GM12878 (cell line): ENCODE results near the gene SLC35E4. TPM values are rescaled to one million over a fixed set of nuclear protein-coding genes. Genes with fewer than 3 reads are reported as not detected.

Experiments used
- ATF3 ChIP-seq: IDR thresholded peaks from 2 replicates; pipeline ENCODE4 v1.6.1; 2011; ENCODE audit warnings: low read depth, mild to moderate bottlenecking, low read length, moderate library complexity, borderline replicate concordance; ENCODE audit errors: extremely low read depth
- BHLHE40 ChIP-seq, 2 experiments: fragments of 450-650 bp in 1 of 2; IDR thresholded peaks; 2 replicates each; pipeline ENCODE4 v1.6.1; 2011 to 2017; ENCODE audit warnings: low read depth in 2 of 2, borderline replicate concordance in 1 of 2, improper control_type of control experiment in 1 of 2, low read length in 1 of 2, mild to moderate bottlenecking in 1 of 2
- CBX3 ChIP-seq: fragments of 200-600 bp; sonication (generic); IDR thresholded peaks from 2 replicates; pipeline ENCODE4 v1.6.1; 2016; ENCODE audit warnings: low read depth, borderline replicate concordance
- CTCF ChIP-seq, 3 experiments: IDR thresholded peaks in 2 of 3; conservative IDR thresholded peaks in 1 of 3; 2 replicates each; pipeline ENCODE4 v1.5.1; 2011; ENCODE audit warnings: low read depth in 3 of 3, low read length in 3 of 3, mild to moderate bottlenecking in 3 of 3, control low read depth in 2 of 3, moderate library complexity in 2 of 3, inconsistent platforms in 1 of 3, mixed read lengths in 1 of 3; ENCODE audit not compliant: control insufficient read depth in 2 of 3, insufficient read depth in 1 of 3; ENCODE audit errors: extremely low read depth in 1 of 3
- E4F1 ChIP-seq: fragments of 450-650 bp; IDR thresholded peaks from 2 replicates; pipeline ENCODE4 v1.6.1; 2018; ENCODE audit warnings: borderline replicate concordance, mild to moderate bottlenecking; ENCODE audit not compliant: partially characterized antibody
- ETV6 ChIP-seq, 2 experiments: fragments of 450-650 bp in 1 of 2; IDR thresholded peaks in 1 of 2; conservative IDR thresholded peaks in 1 of 2; 2 replicates each; pipeline ENCODE4 v1.6.1; 2014; ENCODE audit warnings: antibody characterized with exemption in 1 of 2, borderline replicate concordance in 1 of 2, low read depth in 1 of 2, mild to moderate bottlenecking in 1 of 2, moderate library complexity in 1 of 2
- FOXM1 ChIP-seq: IDR thresholded peaks from 2 replicates; pipeline ENCODE4 v1.6.1; 2012; ENCODE audit warnings: low read depth, mild to moderate bottlenecking, inconsistent platforms, low read length, moderate library complexity
- IKZF1 ChIP-seq: fragments of 450-650 bp; conservative IDR thresholded peaks from 2 replicates; pipeline ENCODE4 v1.6.1; 2017; ENCODE audit warnings: antibody characterized with exemption, mild to moderate bottlenecking
- IRF3 ChIP-seq: fragments of 450-650 bp; IDR thresholded peaks from 2 replicates; pipeline ENCODE4 v1.6.1; 2014; ENCODE audit warnings: mild to moderate bottlenecking
- JUND ChIP-seq: IDR thresholded peaks from 2 replicates; pipeline ENCODE4 v1.6.1; 2012; ENCODE audit warnings: low read depth, mild to moderate bottlenecking, low read length, improper control_type of control experiment, moderate library complexity
- KDM1A ChIP-seq: fragments of 200-600 bp; sonication (generic); IDR thresholded peaks from 2 replicates; pipeline ENCODE4 v1.6.1; 2016; ENCODE audit warnings: borderline replicate concordance
- MXI1 ChIP-seq: fragments of 150-350 bp; IDR thresholded peaks from 2 replicates; pipeline ENCODE4 v1.6.1; 2011; ENCODE audit warnings: low read depth, mild to moderate bottlenecking, inconsistent platforms, low read length, improper control_type of control experiment
- MYB ChIP-seq: fragments of 150-350 bp; IDR thresholded peaks from 2 replicates; pipeline ENCODE4 v1.6.1; 2014; ENCODE audit warnings: mild to moderate bottlenecking, low read depth, low read length, borderline replicate concordance
- SKIL ChIP-seq: fragments of 450-650 bp; IDR thresholded peaks from 2 replicates; pipeline ENCODE4 v1.6.1; 2017; ENCODE audit warnings: mild to moderate bottlenecking, low read depth, inconsistent platforms; ENCODE audit not compliant: poor library complexity, severe bottlenecking
- TCF7 ChIP-seq: IDR thresholded peaks from 2 replicates; pipeline ENCODE4 v1.6.1; 2014; ENCODE audit warnings: antibody characterized with exemption, borderline replicate concordance
- YBX1 ChIP-seq: fragments of 450-650 bp; IDR thresholded peaks from 2 replicates; pipeline ENCODE4 v1.6.1; 2016; ENCODE audit warnings: antibody characterized with exemption
- ZBED1 ChIP-seq: IDR thresholded peaks from 2 replicates; pipeline ENCODE4 v1.6.1; 2016; ENCODE audit warnings: borderline replicate concordance
- ZZZ3 ChIP-seq: IDR thresholded peaks from 2 replicates; pipeline ENCODE4 v1.6.1; 2011; ENCODE audit warnings: low read depth; ENCODE audit not compliant: control insufficient read depth, insufficient read length
- polyA plus RNA-seq, 11 experiments: library from polyadenylated mRNA; depleted of rRNA in 4 of 11; unstranded in 6 of 11; stranded (reverse) in 5 of 11; fragments of >200 nt; fragmentation: Nextera tagmentation in 4 of 11; fragmentation: Illumina TruSeq in 1 of 11; extraction: Ambion mirVana in 4 of 11; extraction: Trizol in 1 of 11; gene quantifications; 1 replicate in 1 of 11; 2 replicates in 10 of 11; pipeline versions ENCODE4 v1.2.1 to v1.2.3, GENCODE V29; 2011 to 2016; ENCODE audit warnings: inconsistent platforms in 2 of 11, missing spikeins in 2 of 11, low read depth in 1 of 11
- total RNA-seq, 4 experiments: library from RNA; depleted of rRNA in 3 of 4; stranded (reverse); fragments of >200 nt in 3 of 4; fragmentation: Illumina TruSeq in 1 of 4; extraction: Trizol in 1 of 4; gene quantifications; 2 replicates each; pipeline versions ENCODE4 v1.2.1 to v1.2.3, GENCODE V29; 2013 to 2021

The SLC35E4 gene
- total and polyA plus RNA-seq, 10 of the 15 experiments (the other 5 are each of a cell fraction or from before 2014, with no cell fraction given) = 0.16 to 5.3 (median 2.9) TPM; not detected in 1

- no peak for TF ChIP-seq IRF3
- no peak for TF ChIP-seq TCF7
- TF ChIP-seq MYB = no peak
- TF ChIP-seq YBX1 = no peak
- peak in 1 of 2 experiments; percentile 36; a peak in 1 of 4 replicates for TF ChIP-seq BHLHE40 (IDR thresholded peaks at IDR 0.05; ENCODE audit: borderline replicate concordance in 1 of 2, low read depth in 2 of 2, low read length in 1 of 2)
- no peak for TF ChIP-seq KDM1A
- TF ChIP-seq SKIL = no peak
- peak in 2 of 3 experiments; percentile 21 to 25; a peak in 1 of 6 replicates for TF ChIP-seq CTCF (IDR thresholded peaks at IDR 0.05 in 2 of 3, conservative IDR thresholded peaks at IDR 0.05 in 1 of 3; ENCODE audit: control insufficient read depth in 2 of 3, extremely low read depth in 1 of 3, insufficient read depth in 1 of 3, low read depth in 3 of 3, low read length in 3 of 3)
- no peak for TF ChIP-seq ATF3
- TF ChIP-seq ZZZ3 = no peak
- no peak for TF ChIP-seq JUND
- no peak for TF ChIP-seq E4F1
- TF ChIP-seq ZBED1 = no peak
- TF ChIP-seq IKZF1 = peak; percentile 67; the same call in 1 of the 2 replicates
- no peak for TF ChIP-seq FOXM1
- TF ChIP-seq ETV6 (conservative IDR thresholded peaks at IDR 0.05 in 1 of 2, IDR thresholded peaks at IDR 0.05 in 1 of 2; ENCODE audit: borderline replicate concordance in 1 of 2, low read depth in 1 of 2) = no peak
- TF ChIP-seq MXI1 = peak; percentile 88
- no peak for TF ChIP-seq CBX3
Observed at GRCh38 chr22:30667494-30668385, 32.2 kb downstream of the SLC35E4 start, which contains the start of gene DUSP18 (continued).
